ENCODE results near the gene ASPG. TPM values are rescaled to one million over a fixed set of nuclear protein-coding genes. Genes with fewer than 3 reads are reported as not detected.

Gene ASPG
- total RNA-seq, 3 donors from 2014 or later (not counting 1 experiment from before 2014, with no cell fraction given), result not detected

DNA sequence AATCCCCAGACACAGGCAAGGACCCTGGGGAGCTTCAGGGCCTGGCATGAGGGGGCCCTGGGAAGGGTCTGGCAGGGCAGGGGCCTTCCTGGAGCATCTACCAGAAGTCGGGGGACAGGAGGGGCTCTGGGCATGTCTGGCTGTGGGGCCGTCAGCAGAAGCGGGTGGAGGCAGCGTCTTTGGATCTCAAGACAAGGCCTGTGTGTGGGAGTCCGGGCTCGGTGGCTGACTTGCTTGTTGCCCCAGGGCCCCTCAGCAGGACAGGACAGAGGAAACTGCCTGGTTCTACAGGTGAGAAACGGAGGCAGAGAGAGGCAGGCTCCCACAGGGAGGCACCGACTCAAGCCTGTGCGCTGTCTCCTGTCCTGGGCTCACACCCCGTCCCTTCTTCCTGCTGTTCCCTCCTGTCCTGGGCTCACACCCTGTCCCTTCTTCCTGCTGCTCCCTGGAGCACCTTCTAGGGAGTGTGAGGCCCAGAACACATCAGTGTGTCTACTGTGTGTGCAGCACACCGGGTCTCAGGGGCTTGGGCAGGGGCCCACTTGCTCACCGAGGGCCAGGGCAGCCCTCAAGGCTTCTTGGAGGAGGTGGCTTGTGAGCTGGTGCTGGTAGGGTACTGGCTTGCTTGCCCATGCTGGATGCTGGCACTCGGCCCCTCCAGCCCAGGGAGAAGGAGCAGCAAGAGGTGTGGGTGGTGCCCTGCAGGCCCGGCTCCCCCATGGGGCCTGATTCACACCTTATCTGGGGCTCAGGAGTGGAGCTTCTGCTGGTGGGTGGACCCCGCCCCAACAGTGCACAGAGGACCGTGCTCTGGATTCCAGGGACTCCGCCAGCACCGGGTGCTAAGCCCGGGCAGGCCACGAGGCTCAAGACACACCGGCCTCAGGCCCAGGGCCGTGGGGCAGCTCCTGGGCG lies 14.9 kb downstream of the ASPG start:
- WGBS (ENCODE audit: insufficient coverage), result 85% methylated on average over 23 of the region's 23 CpGs
- Mint-ChIP-seq H3K4me1 (no peaks in the 10 kb centered on the region), H3K36me3 (no peaks in the 10 kb centered on the region), H3K27me3 (ENCODE audit: low read depth in 2 of 2) (no peaks in the 10 kb centered on the region), H3K4me3 (no peak overlapping the region), H3K9me3 (no peaks in the 10 kb centered on the region), H3K27ac (no peak overlapping the region)
- Histone ChIP-seq H3K27me3 (ENCODE audit: control insufficient read depth, insufficient read depth, low read length) (no peaks in the 10 kb centered on the region), H3K4me3 (ENCODE audit: low read length) (no peak overlapping the region), H3K4me1 (ENCODE audit: control insufficient read depth, insufficient read depth, low read length) (no peaks in the 10 kb centered on the region), H3K9me3 (ENCODE audit: control insufficient read depth, insufficient read depth, low read length) (no peaks in the 10 kb centered on the region), H3K36me3 (ENCODE audit: control insufficient read depth, insufficient read depth, low read length) (no peaks in the 10 kb centered on the region), H3K27ac (ENCODE audit: low read length) (no peak overlapping the region)
- no peak for ATAC-seq
- intact Hi-C loops (cut with micrococcal nuclease), result no loop called here
- TF ChIP-seq, protein P1, sequence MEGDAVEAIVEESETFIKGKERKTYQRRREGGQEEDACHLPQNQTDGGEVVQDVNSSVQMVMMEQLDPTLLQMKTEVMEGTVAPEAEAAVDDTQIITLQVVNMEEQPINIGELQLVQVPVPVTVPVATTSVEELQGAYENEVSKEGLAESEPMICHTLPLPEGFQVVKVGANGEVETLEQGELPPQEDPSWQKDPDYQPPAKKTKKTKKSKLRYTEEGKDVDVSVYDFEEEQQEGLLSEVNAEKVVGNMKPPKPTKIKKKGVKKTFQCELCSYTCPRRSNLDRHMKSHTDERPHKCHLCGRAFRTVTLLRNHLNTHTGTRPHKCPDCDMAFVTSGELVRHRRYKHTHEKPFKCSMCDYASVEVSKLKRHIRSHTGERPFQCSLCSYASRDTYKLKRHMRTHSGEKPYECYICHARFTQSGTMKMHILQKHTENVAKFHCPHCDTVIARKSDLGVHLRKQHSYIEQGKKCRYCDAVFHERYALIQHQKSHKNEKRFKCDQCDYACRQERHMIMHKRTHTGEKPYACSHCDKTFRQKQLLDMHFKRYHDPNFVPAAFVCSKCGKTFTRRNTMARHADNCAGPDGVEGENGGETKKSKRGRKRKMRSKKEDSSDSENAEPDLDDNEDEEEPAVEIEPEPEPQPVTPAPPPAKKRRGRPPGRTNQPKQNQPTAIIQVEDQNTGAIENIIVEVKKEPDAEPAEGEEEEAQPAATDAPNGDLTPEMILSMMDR (IDR thresholded peaks at IDR 0.05), result no peak
- no peak for DNase-seq

DNA sequence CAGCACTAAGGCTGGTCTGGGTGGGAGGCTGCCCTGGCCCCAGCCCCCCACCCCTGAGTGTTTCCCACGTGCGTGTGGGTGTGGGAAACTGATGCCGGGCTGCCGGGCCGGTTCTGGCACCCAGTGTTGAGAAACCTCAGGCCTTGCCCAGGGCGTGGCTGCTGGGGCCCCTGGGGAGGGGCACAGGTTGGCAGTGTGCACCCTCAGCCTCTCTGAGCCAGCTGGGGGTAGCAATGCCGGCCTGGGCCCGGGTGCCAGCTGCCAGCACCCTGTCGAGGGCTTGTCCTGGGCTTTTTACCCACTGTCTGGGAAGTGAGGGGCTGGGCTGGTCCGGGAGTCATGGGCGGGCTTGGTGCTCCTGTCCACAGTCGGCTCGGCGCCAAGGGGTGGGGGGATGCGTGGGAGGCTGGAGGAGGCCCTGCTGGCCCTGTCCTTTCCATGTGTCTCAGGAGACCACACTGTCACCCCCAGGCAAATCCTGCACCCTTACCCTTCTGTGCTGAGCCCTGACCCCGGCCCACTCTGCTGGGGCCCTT lies 15.7 kb downstream of the ASPG start:
- Histone ChIP-seq H3K36me3 (ENCODE audit: control insufficient read depth, insufficient read depth, low read length) (no peaks in the 10 kb centered on the region), H3K9me3 (ENCODE audit: control insufficient read depth, insufficient read depth, low read length) (no peaks in the 10 kb centered on the region), H3K4me1 (ENCODE audit: control insufficient read depth, insufficient read depth, low read length) (no peaks in the 10 kb centered on the region), H3K27ac (ENCODE audit: low read length) (no peak overlapping the region), H3K4me3 (ENCODE audit: low read length) (no peak overlapping the region), H3K27me3 (ENCODE audit: control insufficient read depth, insufficient read depth, low read length) (no peaks in the 10 kb centered on the region)
- Mint-ChIP-seq H3K27me3 (ENCODE audit: low read depth in 2 of 2) (no peaks in the 10 kb centered on the region), H3K36me3 (no peaks in the 10 kb centered on the region), H3K27ac (no peak overlapping the region), H3K4me3 (no peak overlapping the region), H3K9me3 (no peaks in the 10 kb centered on the region), H3K4me1 (no peaks in the 10 kb centered on the region)
- no peak for DNase-seq
- intact Hi-C loops (cut with micrococcal nuclease), result no loop called here
- TF ChIP-seq, protein P1 (IDR thresholded peaks at IDR 0.05), result no peak
- ATAC-seq, result no peak
- WGBS (ENCODE audit: insufficient coverage), result 78% methylated on average over 14 of the region's 16 CpGs

DNA sequence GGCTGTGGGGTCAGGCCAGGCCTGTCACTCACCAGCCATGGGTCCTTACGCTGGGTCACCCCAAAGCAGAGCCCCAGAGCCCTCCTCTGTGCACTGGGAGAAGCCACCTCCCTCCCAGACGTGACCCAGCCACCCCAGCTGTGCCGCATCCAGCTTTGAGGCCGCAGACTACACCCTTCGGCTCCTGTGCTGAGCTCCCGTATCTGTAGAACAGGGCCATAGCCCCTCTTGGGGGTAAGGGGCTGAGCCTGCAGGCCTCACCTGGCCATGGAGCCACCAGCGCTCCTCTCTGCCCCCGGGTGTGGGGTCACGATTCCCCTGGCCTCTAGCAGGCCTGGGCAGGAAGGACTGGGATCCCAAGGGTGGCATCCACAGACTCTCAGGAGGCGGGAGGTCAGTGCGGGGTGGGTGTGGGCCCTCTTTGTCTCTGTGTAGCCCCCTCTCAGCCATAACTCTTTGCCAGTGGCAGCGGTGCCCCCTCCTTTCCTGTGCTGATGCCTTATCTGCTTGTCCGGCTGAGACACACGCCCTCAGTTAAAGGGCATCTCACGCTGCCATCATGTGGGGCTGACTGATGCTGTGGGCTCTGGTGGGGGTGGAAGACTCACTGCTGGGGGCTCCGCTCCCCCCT lies 16.3 kb downstream of the ASPG start:
- no peak overlapping the region for H3K27ac Mint-ChIP-seq
- no peaks in the 10 kb centered on the region for H3K27me3 ChIP-seq (ENCODE audit: control insufficient read depth, insufficient read depth, low read length)

More for the DNA sequence above, 16.3 kb downstream of the ASPG start:
- H3K9me3 ChIP-seq (ENCODE audit: control insufficient read depth, insufficient read depth, low read length), result no peaks in the 10 kb centered on the region
- intact Hi-C loops (cut with micrococcal nuclease), result no loop called here
- H3K27ac ChIP-seq (ENCODE audit: low read length), result no peak overlapping the region
- H3K4me1 ChIP-seq (ENCODE audit: control insufficient read depth, insufficient read depth, low read length), result no peaks in the 10 kb centered on the region
- DNase-seq, result no peak
- H3K4me3 ChIP-seq (ENCODE audit: low read length), result no peak overlapping the region
- Mint-ChIP-seq H3K4me1 (no peaks in the 10 kb centered on the region), H3K36me3 (no peaks in the 10 kb centered on the region), H3K27me3 (ENCODE audit: low read depth in 2 of 2) (no peaks in the 10 kb centered on the region), H3K9me3 (no peaks in the 10 kb centered on the region), H3K4me3 (no peak overlapping the region)
- no peak for ATAC-seq
- no peaks in the 10 kb centered on the region for H3K36me3 ChIP-seq (ENCODE audit: control insufficient read depth, insufficient read depth, low read length)
- TF ChIP-seq, protein P1 (IDR thresholded peaks at IDR 0.05), result no peak
- 90% methylated on average over 15 of the region's 16 CpGs for WGBS (ENCODE audit: insufficient coverage)
